GM12878 (cell line): ENCODE results near the gene HIVEP2. TPM values are rescaled to one million over a fixed set of nuclear protein-coding genes. Genes with fewer than 3 reads are reported as not detected.

ENCODE experiments used
- CHD4 ChIP-seq: fragments of 200-600 bp; sonication (generic); IDR thresholded peaks from 2 replicates; pipeline ENCODE4 v1.6.1; 2016; ENCODE audit warnings: mild to moderate bottlenecking
- CUX1 ChIP-seq: IDR thresholded peaks from 2 replicates; pipeline ENCODE4 v1.6.1; 2012; ENCODE audit warnings: improper control_type of control experiment, low read depth, low read length; ENCODE audit not compliant: insufficient replicate concordance
- E2F8 ChIP-seq: fragments of 450-650 bp; IDR thresholded peaks from 2 replicates; pipeline ENCODE4 v1.6.1; 2018; ENCODE audit warnings: mild to moderate bottlenecking, low read depth, moderate library complexity; ENCODE audit not compliant: partially characterized antibody
- E4F1 ChIP-seq: fragments of 450-650 bp; IDR thresholded peaks from 2 replicates; pipeline ENCODE4 v1.6.1; 2018; ENCODE audit warnings: borderline replicate concordance, mild to moderate bottlenecking; ENCODE audit not compliant: partially characterized antibody
- IRF4 ChIP-seq: IDR thresholded peaks from 2 replicates; pipeline ENCODE4 v1.6.1; 2011; ENCODE audit warnings: low read depth, low read length
- JUND ChIP-seq: IDR thresholded peaks from 2 replicates; pipeline ENCODE4 v1.6.1; 2012; ENCODE audit warnings: low read depth, mild to moderate bottlenecking, low read length, improper control_type of control experiment, moderate library complexity
- RCOR1 ChIP-seq: conservative IDR thresholded peaks from 2 replicates; pipeline ENCODE4 v1.6.1; 2012; ENCODE audit warnings: low read depth, low read length, improper control_type of control experiment
- SMAD5 ChIP-seq: IDR thresholded peaks from 2 replicates; pipeline ENCODE4 v1.6.1; 2016; ENCODE audit warnings: antibody characterized with exemption, low read depth
- ZBTB4 ChIP-seq: fragments of 450-650 bp; formaldehyde crosslinking; IDR thresholded peaks from 2 replicates; pipeline ENCODE4 v1.4.0; 2022; ENCODE audit warnings: mild to moderate bottlenecking, moderate library complexity
- ZNF24 ChIP-seq: fragments of 450-650 bp; IDR thresholded peaks from 2 replicates; pipeline ENCODE4 v1.6.1; 2017; ENCODE audit warnings: antibody characterized with exemption, mild to moderate bottlenecking
- polyA plus RNA-seq, 11 experiments: library from polyadenylated mRNA; depleted of rRNA in 4 of 11; unstranded in 6 of 11; stranded (reverse) in 5 of 11; fragments of >200 nt; fragmentation: Nextera tagmentation in 4 of 11; fragmentation: Illumina TruSeq in 1 of 11; extraction: Ambion mirVana in 4 of 11; extraction: Trizol in 1 of 11; gene quantifications; 1 replicate in 1 of 11; 2 replicates in 10 of 11; pipeline versions ENCODE4 v1.2.1 to v1.2.3, GENCODE V29; 2011 to 2016; ENCODE audit warnings: inconsistent platforms in 2 of 11, missing spikeins in 2 of 11, low read depth in 1 of 11
- total RNA-seq, 4 experiments: library from RNA; depleted of rRNA in 3 of 4; stranded (reverse); fragments of >200 nt in 3 of 4; fragmentation: Illumina TruSeq in 1 of 4; extraction: Trizol in 1 of 4; gene quantifications; 2 replicates each; pipeline versions ENCODE4 v1.2.1 to v1.2.3, GENCODE V29; 2013 to 2021

Gene HIVEP2
- total and polyA plus RNA-seq, 10 of the 15 experiments (the other 5 are each of a cell fraction or from before 2014, with no cell fraction given) = 1.2 to 15.7 (median 10.2) TPM

GRCh38 chr6:142737368-142738034 is 207.5 kb downstream of the HIVEP2 start (continued):
- no peak for TF ChIP-seq JUND
- TF ChIP-seq ZBTB4 (CRISPR knock-in tag) = no peak
- TF ChIP-seq IRF4 = no peak
- TF ChIP-seq E2F8 = no peak
- no peak for TF ChIP-seq ZNF24
- TF ChIP-seq E4F1 = no peak
- TF ChIP-seq CHD4 = no peak
- TF ChIP-seq SMAD5 = no peak
- no peak for TF ChIP-seq CUX1
- no peak for TF ChIP-seq RCOR1
